GM21786 (cell line): ENCODE measurements around the gene TRIM26.

Source experiments
- ATAC-seq: cut with Tn5 transposase; IDR thresholded peaks from one replicate; pipeline ENCODE4 v1.9.1; 2021; ENCODE audit not compliant: unreplicated experiment

TRIM26 gene

DNA sequence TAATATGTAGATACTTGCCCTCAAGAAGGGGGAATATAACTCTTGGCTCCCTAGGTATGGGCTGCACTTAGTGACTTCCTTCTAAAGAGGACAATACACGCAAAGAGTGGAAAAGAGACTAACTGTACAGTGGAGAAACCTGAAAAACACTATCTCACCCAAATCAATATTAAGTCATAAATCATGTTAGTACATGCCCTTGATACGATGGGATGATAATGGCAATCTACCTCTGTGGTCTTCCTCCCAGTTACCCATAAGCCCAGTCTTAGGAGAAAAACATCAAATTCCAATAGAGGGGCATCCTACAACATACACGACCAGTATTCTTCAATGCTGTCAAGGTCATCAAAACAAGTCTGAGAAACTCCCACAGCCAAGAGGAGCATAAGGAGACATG lies 1.3 kb downstream of the TRIM26 start:
- ATAC-seq = no peak

DNA sequence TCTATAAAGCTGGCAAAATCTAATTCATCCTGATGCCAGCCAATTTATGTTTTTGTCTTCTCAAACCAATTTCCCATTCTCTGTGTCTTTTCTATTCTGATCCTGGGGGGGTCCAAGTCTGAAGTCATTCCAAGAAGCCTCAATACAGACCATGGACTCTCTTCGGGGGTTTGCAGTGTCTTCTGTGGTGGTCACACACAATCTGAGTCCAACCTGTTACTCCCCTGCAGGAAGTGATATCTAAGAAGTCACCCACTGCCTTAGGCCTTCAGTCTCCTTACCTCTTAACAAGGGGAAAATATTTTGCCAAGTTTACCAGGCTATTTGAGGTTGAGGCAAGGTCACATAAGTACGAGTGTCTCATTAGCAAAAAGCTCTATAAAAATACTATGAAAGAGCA lies 1.9 kb downstream of the TRIM26 start:
- ATAC-seq = no peak

DNA sequence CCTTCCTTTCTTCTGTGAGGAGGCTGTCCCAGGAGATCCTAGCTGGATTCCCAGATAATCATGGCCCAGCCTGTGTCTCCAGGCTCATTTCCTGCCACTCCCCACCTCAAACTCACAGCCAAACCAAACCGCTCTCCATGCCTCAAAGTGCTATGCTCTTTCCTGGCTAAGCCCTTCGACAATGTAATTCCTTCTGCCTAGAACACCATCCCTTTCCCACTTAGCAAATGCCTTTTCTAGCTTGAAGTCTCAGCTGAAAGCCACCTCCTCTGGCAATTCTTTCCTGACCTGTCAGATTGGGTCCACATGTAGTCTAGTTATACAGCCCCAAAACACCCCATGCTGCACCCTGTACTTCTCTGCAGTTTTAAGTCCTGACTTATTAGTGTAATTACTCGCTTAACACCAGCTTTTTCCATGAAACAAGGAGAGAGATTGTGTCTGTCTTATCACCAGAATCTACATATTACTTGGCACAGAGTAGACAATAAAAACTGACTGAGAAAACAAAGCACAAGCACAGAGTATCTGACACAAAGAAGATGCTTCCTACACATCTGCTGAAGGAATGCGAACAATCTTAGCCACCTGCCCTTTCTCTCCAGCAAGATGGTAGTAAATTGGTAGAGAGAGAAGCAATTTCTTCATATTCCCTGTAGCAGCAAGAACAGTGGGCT lies 5.4 kb downstream of the TRIM26 start:
- no peak for ATAC-seq

DNA sequence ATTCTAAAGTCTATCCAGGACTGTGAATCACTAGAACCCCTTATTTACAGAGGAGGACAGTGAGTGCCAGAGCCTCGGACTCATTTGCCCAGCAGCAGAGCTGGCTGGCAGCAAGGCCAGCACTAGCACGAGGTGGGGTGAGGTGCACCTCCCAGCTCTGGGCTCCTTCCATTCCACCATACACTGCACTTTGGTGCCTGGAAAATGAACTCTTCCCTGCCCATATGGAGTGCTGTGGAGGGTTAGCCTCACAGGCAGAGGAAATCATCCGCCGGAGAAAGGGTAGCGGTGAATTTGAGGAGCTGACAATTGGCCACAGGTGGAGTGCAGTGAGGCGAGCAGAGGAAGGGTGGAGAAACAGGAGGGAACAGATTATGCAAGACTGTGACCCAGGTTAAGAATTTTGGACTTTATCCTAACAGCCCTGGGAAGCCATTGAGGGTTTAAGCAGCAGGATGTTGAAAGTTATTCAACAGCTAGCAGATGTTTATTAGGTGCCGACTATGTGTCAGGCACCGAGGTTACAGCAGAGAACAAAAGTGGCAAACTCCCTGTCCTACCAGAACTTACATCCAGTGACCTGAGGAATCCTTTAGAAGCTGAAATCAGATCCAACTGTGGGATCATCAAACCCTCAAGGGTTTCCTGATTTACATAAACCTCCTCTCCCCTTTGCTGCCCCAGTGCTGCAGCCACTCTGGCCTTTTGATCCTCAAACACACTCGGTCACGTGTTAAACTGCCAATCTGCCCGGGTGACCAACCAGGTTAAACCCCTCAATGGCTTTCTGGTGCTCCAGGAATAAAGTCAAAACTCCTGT lies 6.2 kb downstream of the TRIM26 start:
- no peak for ATAC-seq

DNA sequence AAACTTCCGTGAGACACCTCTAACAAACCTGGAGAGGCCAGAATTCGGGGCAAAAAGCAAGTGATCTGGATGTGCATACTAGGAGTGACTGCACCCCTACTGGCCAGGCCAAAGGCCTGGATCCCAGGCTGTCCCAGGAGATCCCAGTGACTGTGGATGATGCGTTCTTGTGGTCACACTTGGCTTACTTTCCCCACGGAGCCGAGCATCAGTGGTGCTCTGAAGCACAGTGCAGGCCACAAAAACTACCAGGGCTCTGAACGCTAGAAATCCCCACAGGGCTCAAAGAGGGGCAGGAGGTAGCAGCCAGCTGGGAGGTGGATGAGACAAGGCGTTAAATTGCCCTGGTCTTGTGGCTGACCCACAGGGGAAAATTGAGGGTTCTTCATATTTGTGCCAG lies 7.1 kb downstream of the TRIM26 start:
- no peak for ATAC-seq

DNA sequence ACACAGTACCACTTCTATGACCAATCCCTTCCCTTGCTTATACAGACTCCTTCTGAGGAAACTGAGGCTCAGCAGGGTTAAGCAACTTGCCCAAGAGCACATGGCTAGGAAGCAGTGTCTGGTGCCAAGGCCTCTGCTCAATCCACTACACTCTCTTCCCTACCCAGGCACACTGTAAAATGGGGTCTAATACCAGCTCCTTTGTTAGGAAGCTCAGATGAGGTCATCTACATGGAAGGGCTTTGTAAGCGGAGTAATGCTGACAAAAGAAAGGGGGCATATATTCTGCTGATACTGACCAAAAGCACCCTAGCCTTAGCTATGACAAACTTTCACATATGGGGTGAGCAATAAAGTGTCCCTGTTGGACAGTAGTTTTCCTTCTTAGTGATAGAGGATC lies 9.1 kb downstream of the TRIM26 start:
- no peak for ATAC-seq

DNA sequence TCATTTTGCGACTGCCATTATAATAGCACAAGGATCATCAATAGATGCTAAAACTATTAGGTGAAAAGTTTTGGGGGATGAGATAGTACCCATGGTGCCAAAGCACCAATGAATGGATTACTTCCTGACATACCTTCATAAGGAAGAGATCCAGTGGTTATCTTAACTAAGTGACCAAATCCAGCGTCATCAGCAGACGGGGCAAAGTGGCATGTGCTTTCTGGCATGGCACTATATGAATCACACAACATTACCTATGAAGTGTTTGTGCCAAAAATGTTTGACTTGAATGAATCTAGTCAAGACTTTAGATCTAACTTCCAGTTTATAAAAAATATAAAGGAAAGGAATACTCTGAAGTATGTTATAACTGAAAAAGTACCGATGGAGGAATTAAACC lies 10.8 kb downstream of the TRIM26 start:
- no peak for ATAC-seq

DNA sequence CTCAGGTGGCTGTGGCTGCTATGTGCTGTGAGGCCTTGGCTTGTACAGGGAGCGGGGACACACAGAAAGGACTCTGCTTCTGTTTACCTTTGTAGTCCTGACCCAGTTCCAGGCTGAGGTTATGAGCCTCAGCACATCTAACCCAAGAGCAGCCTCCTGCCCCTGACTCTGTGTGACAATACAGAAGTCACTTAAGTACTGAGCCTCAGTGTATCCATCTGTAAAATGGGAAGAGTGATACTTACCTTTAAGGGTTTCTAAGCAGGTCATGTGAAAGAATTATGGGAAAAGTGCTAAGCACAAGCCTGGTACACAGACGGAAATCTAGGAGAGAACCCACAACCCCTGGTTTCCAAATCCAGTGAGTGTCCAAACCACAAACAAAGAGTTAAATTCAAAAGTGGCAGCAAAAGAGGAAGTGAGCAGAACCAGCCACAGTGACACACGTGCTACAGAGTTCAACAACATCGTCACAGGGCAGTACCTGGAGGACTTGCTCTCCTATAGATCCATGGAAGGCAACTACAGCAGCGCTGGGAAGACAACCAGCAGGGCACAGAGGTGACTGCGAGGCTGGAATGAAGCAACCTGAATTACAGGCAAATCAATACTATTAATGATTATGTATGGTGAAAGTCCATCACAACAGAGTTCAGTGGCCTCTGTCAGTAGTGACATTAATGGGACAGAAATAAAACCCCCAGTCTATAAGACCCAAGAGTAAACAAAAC lies 12.5 kb downstream of the TRIM26 start:
- no peak for ATAC-seq

DNA sequence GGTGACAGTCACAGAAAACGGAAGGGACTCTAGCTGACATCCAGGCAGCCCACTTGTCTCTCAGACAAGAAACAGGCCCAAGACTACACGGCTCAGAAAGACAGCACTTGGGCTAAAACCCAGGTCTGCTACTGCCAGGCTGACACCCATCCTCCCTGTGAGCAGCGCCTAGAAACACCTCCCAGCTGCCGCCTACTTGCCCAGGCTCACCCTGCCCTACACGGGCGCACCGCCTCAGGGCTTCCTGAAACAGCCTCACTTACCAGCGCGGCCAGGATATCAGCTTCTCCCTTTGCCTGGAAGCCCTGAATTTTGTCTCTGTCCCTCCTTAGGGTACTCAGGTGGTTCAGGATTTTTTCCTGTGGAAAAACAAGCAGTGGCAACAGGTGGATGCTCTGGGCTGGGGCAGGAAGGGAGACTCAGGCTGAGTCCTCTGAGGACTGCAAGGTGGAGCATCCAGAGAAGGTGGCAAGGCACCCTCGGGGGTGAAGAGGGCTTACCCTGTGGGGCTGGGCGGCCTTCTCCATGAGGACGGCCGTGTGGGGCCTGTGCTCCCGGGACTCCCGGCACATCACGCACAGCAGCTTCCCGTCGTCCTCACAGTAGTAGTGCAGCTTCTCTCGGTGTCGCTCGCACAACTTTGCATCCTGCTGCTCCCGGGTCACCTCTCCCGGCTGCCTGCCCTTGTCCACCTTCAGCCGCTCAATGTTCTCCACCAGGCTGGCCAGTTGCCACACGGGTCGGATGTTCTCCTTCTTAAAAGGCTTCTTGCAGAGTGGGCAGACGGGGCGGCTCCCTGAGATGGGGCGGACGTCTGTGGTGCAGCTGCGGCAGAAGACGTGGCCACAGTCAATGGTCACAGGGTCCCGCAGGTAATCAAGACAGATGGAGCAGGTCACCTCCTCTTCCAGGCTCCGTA lies 14.8 kb downstream of the TRIM26 start:
- no peak for ATAC-seq

DNA sequence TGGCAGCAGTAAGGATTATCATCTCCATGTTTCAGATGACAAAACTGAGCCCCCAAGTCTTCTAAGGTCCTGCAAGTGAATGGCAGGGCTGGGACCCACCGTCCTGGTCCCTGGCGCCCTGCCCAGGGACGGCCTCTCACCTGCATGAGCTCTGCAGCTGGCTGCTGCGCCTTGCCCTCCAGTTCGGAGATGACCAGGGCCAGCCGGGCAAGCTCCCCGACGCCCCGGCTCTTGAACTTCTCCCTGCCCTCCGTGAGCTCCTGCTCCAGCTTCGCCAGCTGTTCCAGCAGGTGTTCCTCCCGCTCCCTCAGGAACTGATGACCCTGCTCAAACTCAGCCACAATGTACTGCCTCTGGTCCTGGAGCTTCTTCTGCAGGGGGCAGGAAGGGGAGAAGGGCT lies 16.8 kb downstream of the TRIM26 start:
- no peak for ATAC-seq

DNA sequence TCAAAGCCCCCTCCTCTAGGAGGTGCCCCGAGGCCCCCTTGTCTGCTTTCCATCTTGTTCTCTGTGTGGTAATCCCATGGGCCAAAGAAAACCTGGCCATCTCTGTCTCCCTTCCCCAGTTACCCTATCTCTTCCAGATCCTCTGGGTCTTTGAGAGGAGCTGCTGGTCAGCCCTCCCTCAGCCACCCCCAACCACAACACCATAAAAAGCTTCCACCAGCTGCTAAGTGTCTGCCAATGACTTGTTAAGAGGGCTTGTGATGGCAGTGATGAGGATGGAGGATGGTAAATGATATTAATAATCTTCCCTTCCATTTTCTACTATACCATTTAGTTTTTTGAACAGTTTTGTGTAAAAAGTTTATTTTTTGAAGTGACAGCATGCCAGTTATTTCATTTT lies 17.3 kb downstream of the TRIM26 start:
- no peak for ATAC-seq

DNA sequence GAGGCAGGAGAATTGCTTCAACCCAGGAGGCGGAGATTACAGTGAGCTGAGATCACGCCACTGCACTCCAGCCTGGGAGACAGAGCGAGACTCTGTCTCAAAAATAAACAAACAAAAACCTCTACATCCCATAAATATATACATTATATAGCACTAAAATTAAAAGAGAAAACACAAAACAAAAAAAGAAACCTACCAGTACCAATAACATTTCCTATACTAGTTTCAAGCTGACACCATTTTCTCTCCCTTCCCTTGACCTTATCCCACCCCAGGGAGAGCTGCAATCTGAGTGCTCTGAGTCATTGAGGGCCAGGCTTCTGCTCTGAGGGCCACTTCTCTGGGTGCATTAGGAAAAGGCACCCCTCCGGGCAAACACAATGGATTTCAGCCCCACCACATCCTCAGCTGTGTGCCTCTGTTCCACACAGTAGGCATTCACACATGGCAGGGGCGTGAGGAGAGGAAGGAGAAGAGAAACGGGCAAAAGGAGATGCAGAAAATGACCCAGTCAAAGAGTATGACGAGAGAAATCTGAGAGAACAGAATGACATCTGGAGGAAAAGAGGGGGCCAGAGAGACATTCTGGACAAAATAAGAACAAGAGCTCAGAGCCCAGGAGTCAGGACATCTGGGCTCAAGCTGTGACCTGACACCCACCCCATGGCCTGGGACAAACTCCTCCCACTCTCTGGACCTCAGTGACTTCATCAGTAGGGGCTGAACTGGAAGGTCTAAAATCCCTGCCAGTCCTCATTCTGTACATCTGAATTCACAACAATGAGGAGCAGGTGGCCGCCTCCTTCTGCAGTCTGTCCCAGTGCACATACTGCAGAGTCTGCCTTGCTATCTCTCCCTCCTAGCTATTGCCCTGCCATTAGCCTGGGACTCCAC lies 18.2 kb downstream of the TRIM26 start:
- no peak for ATAC-seq

DNA sequence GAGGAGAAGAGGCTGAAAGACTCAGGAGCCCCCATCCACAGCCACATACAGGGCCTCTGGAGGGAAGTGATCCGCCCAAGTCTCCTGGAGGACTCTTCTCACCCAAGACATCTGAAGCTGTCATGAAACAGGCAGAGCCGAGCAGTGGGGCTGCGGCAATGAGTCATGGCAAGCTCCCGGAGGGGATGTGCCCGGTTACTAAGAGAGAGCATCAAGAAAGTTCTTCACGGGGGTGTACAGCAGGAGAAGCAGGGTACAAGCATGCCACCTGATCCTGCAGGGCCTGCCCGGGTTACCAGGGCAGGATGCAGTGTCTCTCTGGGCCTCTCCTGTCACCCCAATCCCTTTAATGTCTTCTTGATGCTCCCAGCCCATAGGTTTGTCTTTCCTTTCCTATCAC lies 21.1 kb downstream of the TRIM26 start:
- no peak for ATAC-seq

DNA sequence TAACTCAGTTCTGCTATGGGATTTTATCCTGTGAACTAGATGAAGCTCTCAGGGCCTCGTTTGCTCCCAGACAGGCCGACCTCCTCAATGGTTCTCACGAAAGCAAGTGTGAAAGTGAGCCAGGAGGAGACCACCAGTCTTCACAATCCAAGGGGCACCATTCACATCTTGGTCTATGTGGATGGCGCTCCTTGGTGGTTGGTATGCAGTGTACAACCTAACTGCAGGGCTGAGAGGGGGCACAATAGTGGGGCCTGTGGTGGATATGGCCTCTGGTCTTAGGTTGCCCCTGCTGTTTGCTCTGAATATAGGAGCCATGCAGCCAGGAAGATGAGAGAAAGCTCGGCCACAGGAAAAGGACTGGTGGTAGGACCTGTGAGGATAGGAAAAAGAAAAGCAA lies 24.7 kb downstream of the TRIM26 start:
- no peak for ATAC-seq

DNA sequence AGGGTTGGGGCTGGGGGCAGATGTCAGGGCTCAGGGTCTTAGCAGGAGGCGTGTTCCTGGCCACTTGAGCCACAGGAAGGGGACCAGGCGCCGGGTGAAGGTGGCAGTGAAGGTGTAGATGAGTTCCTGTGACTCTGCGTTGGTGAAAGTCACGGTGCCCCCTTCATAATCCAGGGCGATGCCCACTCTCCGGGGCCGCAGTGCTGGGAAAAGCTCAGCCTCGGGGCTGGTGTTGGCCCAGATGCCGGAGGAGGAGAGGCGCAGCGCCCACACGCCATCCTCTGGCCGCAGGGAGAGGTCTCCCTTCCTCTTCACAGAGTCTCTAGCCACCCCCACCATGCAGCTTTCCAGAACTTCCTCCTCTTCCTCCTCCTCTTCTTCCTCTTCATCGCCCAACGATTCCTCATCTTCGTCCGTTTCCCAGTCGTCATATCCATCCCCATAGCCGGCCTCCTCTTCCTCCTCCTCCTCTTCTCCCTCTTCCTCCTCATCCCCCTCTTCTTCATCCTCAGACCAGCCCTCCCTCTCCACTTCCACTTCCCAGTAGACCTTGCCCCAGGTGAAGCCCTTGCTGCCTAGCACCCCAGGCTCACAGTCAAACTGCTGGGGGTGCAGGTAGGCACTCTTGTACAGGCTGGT lies 27.2 kb downstream of the TRIM26 start:
- ATAC-seq = no peak

DNA sequence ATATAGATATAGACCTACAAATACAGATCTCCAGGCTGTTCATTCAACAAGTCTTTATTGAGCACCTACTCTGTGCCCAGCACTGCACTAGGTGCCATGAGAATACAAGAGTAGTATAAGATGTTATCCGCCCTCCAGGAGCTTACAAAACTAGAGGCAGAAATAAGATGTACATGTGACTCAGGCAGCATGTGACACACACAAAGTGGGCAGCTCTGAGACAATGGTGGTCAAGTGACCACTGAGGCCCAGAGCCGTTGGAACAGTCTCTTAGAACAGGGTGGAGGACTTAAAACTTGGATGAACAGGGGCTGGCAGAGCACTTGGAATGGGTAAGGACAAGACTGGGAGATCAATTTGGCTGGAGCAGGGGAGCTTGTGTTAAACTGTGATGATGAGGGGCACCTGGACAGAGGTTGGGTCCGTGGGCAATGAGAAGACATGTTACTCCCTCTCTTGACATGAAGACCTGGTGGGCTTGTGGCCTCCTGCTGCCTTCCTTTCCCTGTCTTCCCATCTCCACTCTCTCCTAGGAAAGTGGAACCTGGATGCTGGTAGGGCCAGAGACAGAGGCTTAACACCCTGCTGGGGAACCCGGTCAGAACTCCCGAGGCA lies 28.7 kb downstream of the TRIM26 start:
- no peak for ATAC-seq

DNA sequence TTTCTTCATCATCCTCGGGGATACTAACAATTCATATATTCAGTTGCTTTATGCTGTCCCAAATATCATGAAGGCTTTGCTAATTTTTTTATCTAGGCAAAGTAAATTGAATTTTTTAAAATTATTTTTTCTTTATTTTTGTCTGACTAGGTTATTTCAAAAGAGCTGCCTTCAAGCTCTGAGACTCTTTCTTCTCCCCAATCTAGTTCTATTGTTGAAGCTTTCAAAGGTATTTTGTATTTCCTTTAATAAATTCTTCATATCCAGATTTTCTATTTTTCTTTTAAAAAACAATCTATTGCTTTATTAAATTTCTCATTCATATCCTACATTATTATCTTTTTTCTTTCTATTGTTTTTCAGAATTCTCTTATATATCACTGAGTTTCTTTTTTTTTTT lies 33.1 kb downstream of the TRIM26 start:
- ATAC-seq = no peak

DNA sequence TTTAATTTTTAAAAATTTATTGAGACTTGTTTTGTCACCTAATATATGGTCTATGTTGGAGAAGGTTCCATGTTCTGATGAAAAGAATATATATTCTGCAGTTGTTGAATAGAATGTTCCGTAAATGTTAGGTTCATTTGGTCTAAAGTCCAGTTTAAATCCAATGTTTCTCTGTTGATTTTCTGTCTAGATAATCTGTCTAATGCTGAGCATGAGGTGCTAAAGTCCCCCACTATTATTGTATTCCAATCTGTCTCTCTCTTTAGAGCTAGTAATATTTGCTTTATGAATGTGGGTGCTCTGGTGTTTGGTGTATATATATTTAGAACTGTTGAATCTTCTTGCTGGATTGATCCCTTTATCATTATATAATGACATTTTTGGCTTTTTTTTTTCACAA lies 34.4 kb downstream of the TRIM26 start:
- no peak for ATAC-seq

DNA sequence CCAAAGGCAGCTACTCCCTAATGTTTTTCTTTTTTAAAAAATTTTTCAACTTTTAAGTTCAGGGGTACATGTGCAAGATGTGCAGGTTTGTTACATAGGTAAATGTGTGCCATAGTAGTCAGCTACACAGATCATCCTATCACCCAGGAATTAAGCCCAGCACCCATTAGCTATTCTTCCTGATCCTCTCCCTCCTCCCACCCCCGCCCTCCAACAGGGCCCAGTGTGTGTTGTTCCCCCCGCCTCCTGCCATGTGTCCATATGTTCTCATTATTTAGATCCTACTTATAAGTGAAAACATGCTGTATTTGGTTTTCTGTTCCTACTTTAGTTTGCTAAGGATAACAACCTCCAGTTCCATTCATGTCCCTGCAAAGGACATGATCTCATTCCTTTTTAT lies 37.4 kb downstream of the TRIM26 start:
- ATAC-seq = no peak
